NCI-H2196 (cell line): Measurements from ENCODE around the gene STX10.

ENCODE experiments used
- DNase-seq: peaks from one replicate; lab custom pipeline; 2025; ENCODE audit not compliant: unreplicated experiment; lab: John Stamatoyannopoulos, UW

Gene STX10

DNA sequence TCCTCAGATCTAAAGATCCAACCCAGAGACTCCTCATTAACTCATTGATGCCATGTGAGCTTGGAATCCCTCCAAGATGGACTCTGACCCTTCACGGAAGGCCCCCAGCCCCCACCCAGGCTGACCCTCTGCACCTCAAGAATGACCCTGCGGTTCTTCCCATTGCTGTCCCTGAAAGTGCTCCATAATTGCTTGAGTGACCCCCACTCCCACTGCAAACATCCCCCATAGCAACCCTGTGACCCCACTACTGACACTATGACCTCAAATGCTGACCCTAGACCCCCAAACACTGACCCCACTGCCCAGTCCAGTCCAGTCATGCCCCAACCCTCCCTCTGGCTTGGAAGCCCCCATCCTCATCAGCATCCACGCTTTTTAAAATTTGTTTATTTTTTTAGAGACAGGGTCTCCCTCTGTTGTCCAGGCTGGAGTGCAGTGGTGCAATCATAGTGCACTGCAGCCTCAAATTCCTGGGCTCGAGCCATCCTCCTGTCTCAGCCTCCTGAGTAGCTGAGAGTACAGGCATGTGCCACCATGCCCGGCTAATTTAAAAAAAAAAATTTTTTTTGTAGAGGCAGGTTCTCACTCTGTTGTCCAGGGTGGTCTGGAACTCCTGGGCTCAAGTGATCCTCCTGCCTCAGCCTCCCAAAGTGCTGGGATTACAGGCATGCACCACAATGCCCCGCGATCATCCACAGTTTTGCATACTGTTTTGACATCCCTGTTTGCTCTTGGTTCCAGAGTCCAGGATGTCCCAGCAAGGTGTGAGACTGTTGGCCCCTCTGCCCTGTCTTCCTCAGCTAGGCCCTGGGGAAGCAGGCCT, 48.4 kb downstream of the STX10 start:
- no peak for DNase-seq

DNA sequence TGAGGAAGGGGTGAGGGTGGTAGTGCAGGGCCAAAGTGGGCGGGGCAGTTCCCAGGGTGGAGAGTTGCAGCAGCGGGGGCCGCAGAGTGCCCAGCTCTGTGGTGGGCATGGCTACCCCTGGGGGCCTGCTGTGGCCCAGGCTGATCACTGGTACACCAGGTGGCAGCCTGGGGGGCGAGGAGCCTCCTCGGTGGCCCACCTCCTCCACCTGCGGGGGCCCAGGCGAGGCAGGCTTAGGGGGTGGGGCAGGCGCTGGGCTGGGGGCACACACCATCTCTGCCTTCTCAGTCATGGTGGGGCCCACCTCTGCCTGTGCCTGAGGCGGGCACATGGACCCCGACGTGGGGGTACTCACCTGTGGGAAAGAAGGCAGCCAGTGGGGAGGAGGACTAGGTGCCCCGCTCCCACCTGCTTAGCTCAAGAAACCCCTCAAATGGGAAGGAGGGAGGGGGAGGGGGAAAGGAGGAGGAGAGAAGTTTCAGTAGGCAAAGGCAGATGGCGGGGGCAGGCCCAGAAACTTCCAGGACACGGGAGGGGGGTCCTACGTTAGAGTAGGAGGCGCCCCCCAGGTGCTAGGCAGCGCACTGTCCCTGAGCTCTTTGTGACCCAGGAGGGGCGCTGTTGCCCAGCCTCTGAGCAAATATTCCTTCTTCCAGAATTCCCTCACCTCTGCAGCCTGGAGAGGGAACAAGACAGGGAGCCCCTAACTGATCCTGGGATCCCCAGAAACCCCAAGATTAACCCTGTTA, 49.2 kb downstream of the STX10 start:
- no peak for DNase-seq

DNA sequence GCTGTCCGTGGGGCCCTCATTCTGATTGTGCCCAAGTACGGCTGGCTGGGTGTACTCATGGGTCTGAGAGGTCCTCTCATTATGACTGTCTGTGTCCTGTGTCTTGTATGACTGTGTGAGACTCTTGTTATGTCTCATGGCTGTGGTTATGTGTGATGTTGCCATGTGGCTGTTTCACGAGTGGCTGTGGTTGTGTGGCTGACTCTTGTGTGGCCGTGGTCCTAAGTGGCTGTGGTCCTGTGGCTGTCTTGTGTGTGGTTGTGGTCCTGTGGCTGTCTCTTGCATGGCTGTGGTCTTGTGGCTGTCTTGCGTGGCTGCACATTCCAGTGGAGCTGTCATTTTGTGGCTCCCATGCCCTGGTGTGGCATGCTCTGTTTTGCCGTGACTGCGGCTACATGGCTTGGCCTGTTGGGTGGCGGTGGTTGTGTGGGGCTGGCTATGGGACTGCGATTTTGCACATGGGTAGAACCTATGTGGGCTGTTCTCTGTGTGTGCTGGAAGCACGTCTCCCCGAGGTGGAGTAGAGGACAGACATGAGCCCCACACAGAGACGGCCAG, 50.1 kb downstream of the STX10 start:
- DNase-seq, result no peak

DNA sequence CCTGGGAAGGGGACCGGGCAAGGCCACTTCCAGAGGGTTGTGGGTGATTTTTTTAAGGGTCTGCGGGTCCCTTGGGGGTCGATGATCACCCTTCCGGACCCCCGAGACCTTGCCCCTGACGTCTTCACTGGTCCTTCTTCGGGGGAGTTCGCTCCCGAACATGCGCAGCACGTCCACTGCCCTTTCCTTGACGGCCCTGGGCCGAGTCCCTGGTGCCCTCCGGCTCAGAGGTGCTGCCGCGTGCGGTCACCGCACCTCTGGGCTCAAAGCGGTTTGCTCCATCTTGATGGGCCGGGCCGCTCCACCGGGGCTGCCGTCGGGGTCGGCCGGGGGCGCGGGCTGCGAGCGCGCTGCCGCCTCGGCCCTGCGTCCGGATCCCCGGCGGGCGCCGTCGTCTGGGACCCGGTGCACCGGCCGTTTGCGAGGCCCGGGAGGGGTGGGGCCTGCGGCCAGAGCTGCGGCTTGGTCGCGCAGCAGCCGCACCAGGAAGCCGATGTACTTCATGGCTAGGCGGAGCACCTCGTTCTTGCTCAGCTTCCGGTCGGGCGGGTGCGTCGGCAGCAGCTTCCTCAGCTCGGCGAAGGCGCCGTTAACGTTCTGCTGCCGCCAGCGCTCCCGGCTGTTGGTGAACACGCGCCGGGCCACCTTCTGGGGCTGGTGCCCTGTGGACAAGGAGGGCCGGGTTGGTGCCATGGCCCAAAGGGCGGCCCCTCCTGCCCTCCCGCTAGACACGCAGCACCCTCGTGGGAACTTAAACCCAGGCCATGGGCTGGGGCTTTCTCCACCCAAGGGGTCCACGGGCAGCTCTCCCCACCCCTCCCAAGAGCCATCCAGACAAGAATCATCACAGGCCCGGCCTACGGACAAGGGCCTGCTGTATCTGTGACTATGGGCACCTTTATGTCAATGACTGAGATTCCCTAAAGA, 50.8 kb downstream of the STX10 start:
- peak; percentile 40 for DNase-seq

DNA sequence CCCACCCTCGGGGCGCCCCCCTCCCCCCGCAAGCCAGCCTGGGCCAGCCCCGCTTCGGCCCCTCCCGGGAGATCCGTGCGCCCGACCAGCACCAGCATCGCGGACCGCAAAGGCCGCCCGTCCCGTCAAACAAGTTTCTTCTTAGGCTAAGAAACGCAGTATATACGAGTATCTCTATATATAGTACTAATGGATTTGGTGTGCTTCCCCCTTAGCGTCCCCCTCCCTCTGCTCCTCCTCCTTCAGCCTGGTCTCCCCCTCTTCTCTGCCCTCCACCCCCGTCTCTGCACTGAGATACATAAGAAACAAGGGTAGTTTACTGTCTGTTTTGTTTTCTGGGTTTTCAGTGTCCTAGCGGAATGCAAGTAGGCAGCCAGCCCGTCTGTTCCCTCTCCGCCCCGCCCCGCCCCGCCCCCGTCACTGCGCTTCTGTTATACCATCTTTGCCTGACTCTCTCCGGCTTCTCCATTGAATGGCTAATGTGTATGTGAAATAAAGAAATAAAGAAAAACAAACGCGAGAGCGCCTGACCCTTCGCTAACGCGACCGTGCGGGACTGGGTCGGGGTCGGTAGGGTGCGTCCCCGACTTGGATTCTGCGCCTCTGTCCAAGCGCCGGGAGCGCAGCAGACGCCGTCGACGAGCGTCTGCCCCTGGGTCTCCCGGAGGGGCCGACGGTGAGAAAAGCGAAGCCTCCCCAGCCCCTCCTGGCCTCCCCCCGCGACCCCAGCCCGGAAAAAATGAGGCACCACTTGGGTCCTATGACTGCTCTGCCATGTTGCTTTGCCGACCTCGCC, 51.7 kb downstream of the STX10 start:
- DNase-seq, result no peak

DNA sequence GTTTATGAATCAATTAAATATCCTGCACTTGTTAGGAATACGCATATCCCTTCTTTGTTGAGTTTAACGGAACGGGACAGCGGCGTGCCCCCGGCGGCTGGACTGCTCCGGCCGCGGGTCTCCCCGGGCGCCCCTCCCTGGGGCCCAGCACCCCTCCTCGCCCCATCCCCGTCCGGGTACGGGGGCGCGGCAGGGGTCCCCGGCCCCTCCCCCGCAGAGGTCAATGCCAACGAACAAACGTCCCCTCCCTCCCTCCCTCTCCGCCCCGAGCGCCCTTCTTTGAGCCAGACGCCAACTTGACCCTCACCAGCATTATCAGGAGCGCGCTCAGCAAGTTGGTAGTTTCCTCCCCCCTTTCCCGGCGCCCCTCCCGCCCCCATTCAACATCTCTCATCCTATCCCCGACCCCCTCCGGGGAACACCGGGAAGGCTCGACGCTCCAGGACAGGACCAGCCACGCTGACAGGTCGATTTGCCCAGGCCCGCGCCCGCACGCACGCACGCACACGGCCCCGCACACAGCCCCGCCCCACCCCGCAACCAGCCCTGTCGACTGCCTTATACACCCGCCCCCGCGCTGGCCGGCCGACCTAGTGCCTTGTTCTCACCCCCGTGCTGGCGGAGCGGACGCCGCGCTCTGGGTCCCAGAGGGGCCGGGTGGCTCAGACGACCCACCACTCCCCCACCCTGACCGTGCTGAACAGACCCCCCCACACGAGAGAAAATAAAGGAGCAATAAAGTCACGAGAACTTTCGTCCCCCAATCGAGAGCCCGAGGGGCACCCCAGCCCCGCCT, 52.5 kb downstream of the STX10 start:
- no peak for DNase-seq

DNA sequence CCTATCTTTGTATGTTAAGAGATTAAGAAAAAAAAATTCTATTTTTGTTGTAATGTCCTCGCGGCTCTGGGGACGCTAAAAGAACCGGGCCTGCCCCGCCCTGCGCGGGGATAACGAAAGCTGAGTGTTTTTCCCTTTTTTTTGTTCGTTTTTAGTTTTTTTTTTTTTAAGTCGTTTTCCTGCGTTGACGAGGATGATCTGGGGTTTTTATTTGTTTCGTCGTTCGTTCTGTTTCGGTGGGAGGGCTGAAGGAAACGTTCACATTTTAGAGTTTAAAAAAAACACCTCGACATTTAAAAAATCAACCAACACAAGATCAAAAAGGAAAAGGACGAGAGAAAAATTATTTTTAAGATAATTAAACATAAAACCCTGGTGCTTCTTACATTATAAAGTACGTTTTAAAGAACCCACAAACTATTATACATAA, 53.1 kb downstream of the STX10 start:
- DNase-seq, result no peak

DNA sequence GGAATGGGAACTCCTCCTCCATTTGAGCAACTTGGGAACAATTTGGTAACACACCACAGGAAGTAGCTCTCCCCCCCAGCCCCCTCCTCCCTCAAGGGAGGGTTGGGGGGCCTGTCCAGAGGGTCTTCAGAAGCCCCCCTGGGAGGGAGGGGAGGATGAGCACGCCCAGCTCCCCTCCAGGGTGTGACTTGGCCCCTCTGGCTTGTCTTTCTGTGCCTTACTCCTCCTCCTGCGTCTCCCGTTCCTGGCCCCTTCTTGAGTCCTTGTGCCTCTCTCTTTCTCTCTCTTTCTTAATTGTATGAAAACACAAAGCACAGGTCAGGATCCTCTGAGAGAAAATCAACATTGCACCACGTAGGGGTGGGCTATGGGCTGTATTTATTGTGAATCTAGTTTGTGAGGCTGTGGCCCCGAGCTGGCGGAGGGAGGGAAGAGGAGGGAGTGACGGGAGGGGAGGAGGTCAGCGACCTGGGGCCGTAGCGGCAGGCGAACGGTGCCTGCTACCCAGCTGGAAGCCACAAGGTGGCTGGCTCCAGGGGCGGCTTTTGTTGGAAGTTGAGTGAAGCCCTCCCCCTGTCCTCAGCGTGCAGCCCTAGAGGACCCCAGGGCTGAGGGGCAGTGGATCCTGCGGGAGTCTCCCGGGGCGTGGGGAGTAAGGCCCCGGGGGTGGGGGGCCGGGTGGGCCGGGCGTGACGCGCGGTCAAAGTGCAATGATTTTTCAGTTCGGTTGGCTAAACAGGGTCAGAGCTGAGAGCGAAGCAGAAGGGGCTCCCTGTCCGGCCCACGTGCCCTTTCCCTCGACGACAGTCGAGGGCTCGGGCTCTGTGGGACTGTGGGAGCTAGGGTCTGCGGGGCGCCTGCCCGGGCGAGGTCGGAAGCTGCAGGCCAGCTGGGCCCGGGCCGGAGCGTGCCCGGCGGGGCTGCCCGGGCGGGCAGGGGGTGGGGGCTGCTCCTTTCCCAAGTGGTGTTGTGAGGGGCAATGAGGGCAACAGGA, 53.9 kb downstream of the STX10 start:
- no peak for DNase-seq

DNA sequence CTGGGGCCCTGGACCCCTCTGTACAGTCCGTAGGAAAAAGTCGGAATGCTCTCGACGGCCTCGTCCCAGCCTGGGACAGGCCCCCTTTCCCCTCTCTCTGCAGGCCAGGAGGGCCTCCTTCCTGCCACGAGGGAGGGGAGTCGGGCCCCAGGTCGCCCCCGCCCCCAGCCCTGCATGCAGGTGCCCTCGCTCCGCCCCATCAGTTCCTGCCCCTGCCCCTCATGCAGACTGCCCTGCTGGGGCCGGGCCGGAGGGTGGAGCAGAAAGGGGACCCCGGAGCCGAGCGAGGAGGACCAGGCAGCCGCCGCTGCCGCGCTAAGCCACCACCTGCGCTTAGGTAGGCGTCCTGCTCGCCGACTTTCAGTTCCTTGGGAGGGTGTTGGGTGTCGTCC, 54.8 kb downstream of the STX10 start:
- no peak for DNase-seq

DNA sequence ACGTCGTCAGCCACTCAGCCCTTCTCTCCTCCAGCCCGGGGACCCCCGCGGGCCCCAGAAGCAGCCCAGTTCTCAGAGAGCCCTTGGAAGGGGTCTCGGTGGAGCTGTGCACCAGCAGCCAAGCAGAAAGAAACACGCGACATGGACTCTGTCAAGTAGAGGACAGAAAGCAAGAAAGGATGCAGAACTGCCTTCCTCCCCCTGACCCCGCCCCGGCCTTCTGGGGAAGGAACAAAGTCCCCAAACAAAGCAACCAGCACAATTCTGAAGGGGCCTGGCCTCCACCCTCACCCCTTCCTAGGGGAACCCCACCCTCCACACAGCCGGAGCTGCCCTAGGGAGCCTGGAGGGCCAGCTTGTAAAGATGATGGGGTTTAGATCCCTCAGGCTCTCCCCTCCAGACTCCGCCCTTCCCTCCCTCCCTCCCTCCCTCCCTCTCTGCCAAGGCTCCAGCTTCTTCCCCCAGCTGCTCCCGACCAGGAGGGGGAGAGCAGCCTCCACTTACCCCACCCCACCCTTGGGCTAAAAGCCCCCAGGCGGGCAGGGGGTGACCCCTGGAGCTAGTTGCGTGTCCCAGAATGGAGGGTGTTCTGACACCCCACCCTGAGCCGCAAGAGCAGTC, 55.3 kb downstream of the STX10 start:
- DNase-seq, result no peak

DNA sequence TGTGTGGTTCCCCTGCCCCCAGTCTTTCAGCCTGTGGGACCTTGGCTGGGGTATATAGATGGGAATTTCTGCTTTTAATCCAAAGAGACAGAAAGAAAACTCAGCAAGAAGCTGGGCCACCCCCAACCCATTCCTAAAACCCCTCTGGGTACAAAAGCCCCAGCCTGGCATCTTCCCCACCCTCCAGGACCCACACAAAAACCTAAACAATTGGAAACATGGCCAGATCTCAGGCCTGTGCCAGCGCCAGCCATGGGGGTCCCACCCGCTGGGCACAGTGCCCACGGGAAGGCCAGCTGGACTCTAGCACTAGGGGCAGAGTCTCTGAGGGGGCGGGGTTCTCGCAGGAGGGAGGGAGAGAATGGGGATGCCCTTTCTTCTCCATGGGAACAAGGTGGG, 56.1 kb downstream of the STX10 start:
- no peak for DNase-seq
